Right ventricle myocardium inferior (tissue), 1 donor: ENCODE measurements around the gene CDKL2. TPM values are rescaled to one million over a fixed set of nuclear protein-coding genes. Genes with fewer than 3 reads are reported as not detected.

Source experiments
- ATAC-seq: fragments of 200-7000 bp; cut with Tn5 transposase; one replicate; pipeline ENCODE4 v1.9.1; 2020; ENCODE audit warnings: mild to moderate bottlenecking, moderate library complexity
- DNase-seq: peaks from one replicate; pipeline ENCODE4 v3.0.0; 2021; ENCODE audit errors: missing footprints
- intact Hi-C: fragments of 100-400 bp; cut with DNase I; formaldehyde crosslinking; loops from one replicate; pipeline ENCODE4 v1.11.0; 2022
- total RNA-seq: library from RNA; stranded (reverse); fragmentation: NEBNext Ultra II Directional; extraction: Animal tissue kit (Norgen Biotek cat#: 25700); gene quantifications from one replicate; pipeline ENCODE4 v1.2.1, GENCODE V29; 2021
- donor health status: DM: no; HTN: yes; CAD: no; lungs with severe emphysema.

CDKL2 gene
- total RNA-seq, 1 donor from 2014 or later = 0.11 TPM

DNA sequence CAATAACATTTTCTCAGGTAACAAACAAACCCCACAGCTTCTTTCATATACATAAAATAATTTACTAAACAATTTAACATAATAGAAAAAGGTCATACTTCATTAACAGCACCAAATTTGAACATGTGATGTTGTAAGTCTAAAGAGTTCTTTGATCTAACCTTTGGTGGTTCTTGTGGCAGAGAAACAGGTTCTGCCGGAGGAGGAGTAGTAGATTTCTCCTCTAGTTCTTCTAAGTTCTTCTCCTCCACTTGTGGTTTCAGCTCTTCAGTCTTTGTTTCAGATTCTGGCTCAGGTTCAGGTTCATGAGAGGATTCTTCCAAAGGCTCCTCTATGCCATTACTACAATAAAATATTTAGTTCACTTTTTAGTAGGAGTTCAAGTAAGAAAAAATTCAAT, 24.6 kb upstream of the CDKL2 start:
- intact Hi-C loops = loop anchor here (10.0 kb wide), 1 partner anchor 190 kb away; no protein-coding TSS in a partner anchor
- ATAC-seq (no peak), DNase-seq (no peak)

DNA sequence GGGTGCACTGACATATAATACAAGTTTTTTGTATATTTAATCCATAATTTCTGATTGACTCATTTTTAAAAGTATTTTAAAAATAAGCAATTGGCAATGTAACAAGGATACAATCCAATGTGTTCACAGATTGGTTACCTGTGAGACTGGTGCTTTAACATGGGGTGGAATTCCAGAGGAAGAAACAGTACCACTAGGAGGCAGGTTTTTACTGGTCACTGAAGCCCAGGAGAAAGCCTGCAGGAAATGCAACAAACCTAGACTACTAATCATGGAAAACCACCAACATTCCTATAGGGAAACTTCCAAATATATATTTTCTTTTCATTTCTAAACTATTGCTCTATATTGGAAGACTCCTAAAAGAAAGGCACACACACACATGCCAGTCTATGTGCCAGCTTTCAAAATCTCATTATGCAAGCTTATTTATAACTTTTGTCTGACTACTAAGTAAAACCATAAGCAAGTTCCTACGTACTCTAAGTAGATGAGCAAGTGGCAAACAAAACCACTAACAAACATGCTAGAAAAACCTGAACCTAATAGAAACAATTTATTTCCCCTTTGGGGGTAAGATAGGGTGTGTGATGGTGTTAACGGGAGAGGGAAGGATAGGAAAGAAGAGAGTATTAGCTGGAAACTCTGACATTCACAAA, 23.6 kb upstream of the CDKL2 start:
- intact Hi-C loops = loop anchor here (10.0 kb wide), 1 partner anchor 191 kb away; no protein-coding TSS in a partner anchor
- no peak for DNase-seq
- no peak for ATAC-seq

DNA sequence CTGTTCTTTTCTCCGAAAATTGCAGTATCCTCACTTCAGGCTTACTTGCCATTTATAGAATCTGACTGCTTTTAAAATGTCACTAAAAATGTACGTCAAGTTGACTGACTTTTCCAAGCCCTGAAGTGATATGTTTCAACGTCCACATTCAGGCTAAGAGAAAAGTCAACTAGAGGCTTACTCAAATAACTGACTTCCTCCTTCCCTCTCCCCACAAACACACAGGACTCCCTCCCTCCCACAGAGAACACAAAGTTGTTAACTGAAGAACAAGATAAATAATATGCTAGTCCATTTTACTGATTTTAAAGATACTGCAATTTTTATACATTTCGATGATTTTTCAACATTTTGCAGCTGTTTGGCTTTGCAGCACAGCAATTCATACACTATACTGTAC, 13.8 kb upstream of the CDKL2 start:
- ATAC-seq = no peak
- no peak for DNase-seq
- intact Hi-C loops = no loop called here

DNA sequence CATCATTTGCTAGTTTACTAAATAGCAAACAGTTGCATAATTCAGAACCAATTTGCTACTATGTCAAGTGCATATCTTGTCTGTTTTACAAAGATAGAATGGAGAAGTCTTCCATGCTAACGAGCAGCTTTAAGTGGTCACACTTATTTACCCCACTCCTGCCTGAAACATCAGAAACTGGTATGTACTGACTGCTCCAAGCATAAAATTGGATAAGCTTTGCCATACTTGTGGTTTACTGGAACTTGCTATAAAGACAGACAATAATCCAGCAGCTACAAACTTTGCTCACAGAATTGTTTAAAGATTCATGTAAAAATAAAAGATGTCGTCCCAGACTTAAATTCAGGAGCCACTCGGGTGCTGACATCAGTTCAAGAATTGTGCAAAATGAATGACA, 13.3 kb upstream of the CDKL2 start:
- DNase-seq = no peak
- ATAC-seq = no peak
- intact Hi-C loops = no loop called here

DNA sequence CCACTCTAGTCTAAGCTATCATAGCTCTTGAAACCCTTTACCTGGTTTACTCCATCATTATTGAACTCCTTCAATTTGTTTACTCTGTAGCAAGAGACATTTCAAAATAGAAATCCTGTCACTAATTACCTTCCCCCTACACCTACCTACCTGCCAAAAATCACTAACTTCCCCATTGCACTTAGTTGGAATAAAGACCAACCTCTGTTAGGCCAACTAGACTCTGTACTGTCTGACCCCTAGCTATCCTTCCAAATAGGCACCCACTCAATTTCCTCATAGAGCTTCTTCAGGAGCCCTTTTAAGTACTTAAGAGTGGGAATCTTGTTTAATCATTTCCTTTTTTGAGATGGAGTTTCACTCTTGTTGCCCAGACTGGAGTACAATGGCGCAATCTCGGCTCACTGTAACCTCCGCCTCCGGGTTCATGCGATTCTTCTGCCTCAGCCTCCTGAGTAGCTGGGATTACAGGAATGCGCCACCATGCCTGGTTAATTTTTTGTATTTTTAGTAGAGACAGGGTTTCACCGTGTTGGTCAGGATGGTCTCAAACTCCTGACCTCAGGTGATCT, 8.9 kb upstream of the CDKL2 start:
- DNase-seq (no peak), ATAC-seq (no peak)
- intact Hi-C loops = no loop called here

DNA sequence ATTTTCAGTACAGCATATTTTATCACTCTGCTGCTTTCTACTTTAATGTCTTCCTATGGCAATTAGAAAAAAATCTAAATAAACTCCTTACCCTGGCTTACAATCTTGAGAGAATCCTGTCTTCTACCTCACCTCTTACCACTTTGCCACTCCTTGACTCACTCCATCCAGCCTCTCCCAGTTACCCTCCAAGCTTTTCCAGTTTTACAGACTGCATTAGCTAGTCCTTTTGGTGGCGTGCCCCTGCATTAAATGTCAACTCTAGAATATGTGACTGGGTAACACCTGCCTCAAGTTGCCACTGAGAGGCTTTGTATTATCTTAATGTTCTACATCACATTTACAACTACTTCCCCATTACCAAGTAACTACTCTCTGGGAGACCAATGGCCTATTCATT, 7.5 kb upstream of the CDKL2 start:
- intact Hi-C loops = no loop called here
- ATAC-seq (no peak), DNase-seq (no peak)

DNA sequence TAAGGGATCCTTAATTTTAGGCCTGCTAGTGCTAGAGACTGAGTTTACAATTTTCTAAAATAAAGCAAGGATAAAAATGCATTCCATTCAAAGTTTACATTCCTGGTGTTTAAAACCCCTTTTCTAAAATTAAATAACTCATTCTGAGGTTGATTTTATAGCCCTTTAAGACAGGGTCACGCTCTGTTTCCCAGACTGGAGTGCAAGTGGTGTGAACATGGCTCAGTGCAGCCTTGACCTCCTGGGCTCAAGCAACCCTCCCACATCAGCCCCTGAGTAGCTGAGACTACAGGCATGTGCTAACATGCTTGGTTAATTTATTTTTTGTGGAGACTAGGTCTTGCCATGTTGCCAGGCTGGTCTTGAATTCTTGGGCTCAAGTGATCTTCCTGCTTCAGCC, 6.8 kb upstream of the CDKL2 start:
- intact Hi-C loops = no loop called here
- ATAC-seq = no peak

DNA sequence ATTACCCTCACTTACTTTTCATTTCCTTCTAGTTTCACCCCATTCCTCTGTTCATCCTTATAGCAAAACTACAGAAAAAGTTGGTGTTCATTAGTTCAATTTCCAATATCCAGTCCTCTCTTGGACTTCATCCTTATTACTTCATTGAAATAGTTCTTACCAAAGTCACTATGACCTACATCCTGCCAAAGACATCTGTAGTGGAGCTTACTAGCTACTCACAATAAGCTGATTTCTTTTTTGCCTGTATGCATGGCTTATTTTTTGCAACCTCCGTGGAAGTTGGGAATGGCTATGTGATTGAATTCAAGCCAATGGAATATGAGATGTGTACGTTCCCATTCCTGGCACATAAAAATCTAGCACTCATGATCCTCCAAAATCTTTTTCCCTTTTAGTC, 4.6 kb upstream of the CDKL2 start:
- no peak for ATAC-seq

More for the DNA sequence above, 6.8 kb upstream of the CDKL2 start:
- no peak for DNase-seq

DNA sequence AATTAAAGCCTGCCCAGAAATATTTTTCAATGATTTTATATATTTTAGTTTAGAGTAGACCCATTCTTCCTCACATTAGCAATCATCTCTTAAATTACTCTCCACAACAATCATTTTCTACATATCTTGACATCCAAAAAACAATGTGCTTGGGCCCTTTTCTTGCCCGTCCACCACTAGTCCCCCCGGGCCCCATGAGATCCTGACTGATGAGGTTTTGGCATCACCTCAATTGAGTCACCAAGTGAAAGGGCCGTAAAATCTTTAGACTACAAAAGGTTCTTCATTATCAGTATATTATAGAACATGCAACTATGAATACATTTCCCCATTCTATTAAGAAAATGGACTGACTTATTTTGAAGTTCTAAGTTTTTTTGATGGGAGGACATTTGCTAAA, 4.0 kb upstream of the CDKL2 start:
- ATAC-seq = no peak
- intact Hi-C loops = no loop called here
- no peak for DNase-seq

More for the DNA sequence above, 4.6 kb upstream of the CDKL2 start:
- intact Hi-C loops = no loop called here
- DNase-seq = no peak

DNA sequence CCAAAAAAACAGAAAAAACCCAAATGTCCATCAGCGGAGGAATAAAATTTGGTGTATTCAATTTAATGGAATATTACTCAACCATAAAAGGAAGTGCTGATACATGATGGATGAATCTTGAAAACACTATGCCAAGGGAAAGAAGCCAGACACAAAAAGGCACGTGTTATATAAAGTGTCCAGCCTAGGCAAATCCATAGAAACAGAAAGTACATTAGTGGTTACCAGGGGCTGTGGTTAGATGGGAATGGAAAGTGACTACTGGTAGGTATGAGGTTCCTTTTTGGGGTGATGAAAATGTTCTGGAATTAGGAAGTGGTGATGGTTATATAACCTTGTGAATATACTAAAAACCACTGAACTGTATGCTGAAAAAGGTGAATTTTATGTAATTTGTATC, 3.5 kb upstream of the CDKL2 start:
- DNase-seq (no peak), ATAC-seq (no peak)
- intact Hi-C loops = no loop called here

DNA sequence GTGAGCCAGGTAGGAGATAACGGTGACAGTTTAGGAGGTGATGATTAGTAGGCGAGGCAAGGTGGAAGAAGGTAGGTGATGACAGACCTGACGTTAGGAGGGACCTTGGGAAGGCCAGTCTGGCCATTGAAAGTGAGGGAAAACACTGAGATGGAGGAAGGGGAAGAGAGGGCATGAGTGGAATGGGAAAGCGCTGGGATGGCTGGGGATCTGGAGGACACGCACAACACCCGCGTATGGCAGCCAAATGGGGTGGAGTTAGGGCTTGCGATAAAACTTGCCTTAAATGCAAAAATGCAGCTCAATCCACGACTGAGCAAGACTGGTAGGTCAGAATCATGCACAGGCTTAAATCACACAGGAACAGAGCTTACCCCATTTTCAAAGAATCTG, 605 bp upstream of the CDKL2 start:
- intact Hi-C loops = no loop called here
- ATAC-seq = peak; percentile 21
- DNase-seq = no peak

DNA sequence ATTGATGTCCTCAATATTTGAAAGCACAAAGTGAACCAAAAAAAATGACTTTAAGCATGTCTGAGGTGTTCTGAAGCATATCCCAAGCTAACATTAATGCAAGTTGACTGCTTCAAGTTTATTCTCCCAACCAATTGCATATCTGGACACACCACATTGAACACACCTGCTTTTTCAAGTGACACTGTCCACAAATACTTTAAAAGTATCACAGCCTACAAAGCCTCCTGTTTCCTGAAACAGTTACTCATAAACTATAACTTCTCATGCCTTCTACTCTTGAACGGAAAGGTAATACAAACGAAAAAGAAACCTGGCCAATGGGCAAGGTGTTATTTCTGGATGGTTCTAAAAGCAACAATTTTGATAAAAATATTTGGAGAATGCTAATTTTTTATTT, 1.1 kb downstream of the CDKL2 start:
- no peak for DNase-seq
- ATAC-seq = no peak
- intact Hi-C loops = no loop called here

DNA sequence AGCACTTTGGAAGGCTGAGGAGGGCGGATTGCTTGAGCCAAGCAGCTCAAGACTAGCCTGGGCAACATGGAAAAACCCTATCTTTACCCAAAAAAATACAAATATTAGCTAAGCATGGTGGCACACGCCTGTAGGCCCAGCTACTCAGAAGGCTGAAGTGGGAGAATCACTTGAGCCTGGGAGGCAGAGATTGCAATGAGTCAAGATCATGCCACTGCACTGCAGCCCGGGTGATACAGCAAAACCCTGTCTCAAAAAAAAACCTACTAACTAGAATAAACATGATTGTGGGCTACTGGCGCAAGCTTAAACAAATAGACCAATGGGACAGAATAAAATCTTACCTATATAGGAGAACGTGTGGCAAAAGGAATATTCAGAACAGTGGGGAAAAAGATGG, 7.3 kb downstream of the CDKL2 start:
- ATAC-seq (no peak), DNase-seq (no peak)
- intact Hi-C loops = no loop called here

DNA sequence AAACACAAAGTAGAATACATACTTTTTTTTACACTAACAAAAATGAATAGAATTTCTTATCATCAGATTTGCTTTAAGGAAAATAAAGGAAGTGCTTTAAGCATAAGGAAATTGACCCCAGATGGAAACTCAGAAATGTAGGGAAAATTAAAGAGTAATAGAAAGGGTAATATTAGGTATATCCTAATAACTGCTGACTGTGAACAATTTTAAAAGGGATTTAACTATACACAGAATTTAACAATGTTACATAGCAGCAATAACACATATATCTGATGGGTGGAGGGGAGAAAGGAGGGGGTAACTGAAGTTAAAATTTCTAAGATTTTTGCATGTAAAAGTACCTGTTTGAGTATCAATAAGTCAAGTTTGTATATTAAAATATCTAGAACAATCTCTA, 8.6 kb downstream of the CDKL2 start:
- intact Hi-C loops = no loop called here
- no peak for DNase-seq
- ATAC-seq = no peak

DNA sequence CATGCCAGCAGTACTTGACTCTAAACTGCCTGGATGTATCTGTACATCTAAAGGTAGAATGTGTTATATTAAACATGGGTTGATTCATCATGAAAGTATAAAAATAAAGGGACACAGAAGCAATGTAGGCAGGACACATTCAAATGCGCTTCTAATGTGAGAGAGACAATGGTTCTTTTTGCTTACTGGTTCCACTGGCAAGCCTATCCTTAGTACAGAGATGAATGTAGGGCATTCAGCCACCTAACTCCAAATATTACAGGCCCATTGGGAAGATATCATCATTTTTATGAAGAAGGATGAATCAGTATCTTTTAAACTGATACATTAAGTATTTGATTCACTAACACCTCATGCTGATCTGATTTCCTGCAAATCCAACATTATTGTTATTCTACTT, 18.0 kb downstream of the CDKL2 start:
- DNase-seq (no peak), ATAC-seq (no peak)
- intact Hi-C loops = no loop called here

DNA sequence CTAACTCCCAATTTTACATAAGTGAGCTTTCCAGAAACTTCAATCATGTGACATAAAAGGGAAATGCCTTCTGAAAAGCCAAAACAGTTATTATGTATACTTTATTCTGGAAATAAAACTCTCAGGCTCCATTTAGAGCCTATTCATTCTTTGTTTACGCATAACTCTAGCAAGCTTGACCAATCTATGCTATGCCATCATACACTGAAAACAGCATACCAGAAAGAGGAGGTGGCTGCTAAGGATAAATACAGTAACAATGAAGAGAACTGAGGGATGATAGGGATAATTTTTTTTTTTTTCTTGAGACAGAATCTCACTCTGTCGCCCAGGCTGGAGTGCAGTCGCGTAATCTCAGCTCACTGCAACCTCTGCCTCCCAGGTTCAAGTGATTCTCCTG, 24.4 kb downstream of the CDKL2 start:
- ATAC-seq (no peak), DNase-seq (no peak)
- intact Hi-C loops = no loop called here

DNA sequence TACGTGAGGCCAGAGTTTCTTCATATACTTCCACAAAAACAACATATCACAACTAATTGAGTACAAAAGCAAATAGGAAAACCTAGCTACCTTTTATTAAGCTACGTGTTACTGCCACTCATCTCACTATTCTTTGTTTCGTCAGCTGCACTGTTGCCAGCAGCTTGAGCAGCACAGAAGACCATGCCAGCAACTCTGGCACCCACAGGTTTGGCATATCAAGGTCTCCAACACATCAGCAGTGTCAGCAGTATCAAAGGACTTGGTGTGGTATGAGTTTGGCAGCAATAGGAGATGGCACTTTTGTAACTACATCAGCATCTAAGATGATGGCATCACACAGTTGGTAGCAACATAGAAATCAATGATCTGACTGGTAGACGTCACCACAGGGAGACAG, 30.7 kb downstream of the CDKL2 start:
- peak; percentile 63 for ATAC-seq
- intact Hi-C loops = no loop called here
- no peak for DNase-seq

DNA sequence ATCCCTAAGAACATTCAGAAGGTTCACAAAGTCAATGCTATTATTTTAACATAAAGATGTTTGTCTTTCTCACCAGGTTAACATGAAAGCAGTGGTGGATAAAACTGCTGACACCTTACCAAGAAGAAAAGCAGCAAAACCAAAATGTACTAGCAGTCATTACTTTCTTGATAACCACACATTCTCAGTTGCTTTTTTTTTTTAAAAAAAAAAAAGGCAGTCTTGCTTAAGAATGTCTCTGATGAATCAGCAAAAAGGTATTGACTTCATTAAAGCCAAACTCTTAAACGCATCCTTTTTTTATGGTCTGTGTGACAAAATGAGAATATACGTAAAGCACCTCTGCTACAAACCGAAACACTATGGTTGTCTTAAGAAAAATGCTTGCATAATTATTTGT, 31.9 kb downstream of the CDKL2 start:
- intact Hi-C loops = no loop called here
- no peak for DNase-seq
- ATAC-seq = no peak

DNA sequence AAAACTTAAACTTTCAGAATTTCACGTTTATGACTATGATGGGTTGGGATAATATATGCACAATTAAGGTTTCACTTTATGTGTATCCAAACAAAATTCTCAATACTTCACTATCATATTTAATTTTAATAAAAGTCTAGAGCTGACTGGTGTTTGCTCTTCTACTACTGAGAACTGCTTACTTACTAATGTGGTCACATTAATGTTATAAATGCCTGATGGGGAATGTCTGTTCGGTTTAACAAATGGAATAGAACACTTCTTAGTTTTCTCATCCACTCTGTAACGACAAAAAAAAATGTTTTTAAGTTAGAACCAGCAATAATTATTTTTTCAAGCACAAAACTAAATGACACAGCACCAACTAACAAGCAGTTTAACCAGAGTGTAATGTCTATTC, 34.3 kb downstream of the CDKL2 start:
- intact Hi-C loops = no loop called here
- ATAC-seq (no peak), DNase-seq (no peak)

DNA sequence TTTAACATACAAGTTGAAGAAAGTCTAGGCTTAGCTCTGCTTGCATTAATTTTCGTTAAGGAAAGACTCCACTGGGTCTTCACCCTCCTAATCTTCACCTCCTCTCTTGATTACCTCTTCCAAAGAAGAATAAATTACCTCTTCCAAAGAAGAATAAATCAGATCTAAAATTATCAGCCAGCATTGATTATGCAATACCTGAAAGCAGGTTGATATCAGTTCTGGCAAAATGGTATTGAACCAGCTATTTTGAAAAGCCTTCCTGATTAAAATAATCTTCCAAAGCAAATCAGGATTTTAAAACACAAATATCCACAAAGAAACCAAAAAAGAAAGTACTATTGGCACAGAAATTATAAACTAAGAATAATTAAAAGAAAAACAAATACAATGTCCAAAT, 36.9 kb downstream of the CDKL2 start:
- ATAC-seq = no peak
- intact Hi-C loops = no loop called here
- no peak for DNase-seq

DNA sequence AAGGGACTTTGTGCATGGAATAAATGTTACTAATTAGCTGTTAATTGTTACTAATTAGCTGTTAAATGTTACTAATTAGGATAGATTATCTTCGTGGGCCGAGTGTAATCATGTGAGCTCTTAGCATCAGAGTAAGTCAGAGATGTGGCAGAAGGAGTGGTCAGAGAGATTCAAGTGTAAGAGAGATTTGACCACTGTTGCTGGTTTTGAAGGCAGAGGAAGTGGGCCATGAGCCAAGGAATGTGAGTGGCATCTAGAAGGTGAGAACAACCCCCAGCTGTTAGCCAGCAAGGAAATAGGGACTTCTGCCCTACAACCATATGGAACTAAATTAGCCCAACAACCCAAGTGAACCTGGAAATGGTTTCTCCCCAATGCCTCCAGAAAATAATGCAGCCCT, 46.3 kb downstream of the CDKL2 start:
- intact Hi-C loops = no loop called here
- ATAC-seq = no peak
- DNase-seq = no peak
